ENCODE data around the gene CABP4.

The CABP4 gene

DNA sequence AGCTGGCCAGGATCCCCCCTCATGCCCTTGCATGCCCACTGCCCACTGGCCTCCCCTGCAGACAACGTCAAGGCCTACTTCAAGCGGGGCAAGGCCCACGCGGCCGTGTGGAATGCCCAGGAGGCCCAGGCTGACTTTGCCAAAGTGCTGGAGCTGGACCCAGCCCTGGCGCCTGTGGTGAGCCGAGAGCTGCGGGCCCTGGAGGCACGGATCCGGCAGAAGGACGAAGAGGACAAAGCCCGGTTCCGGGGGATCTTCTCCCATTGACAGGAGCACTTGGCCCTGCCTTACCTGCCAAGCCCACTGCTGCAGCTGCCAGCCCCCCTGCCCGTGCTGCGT is 35.5 kb downstream of the CABP4 start:
- TF ChIP-seq CTCF (IDR thresholded peaks at IDR 0.05; ENCODE audit: low read depth, low read length, missing control alignments): no peak
- in situ Hi-C loops (cut with HindIII; ENCODE audit: low sequenced_read_pairs): no loop called here
- H3K4me3 ChIP-seq (ENCODE audit: low read depth, low read length): no peak overlapping the region
- no peak for DNase-seq (ENCODE audit: low read depth)

DNA sequence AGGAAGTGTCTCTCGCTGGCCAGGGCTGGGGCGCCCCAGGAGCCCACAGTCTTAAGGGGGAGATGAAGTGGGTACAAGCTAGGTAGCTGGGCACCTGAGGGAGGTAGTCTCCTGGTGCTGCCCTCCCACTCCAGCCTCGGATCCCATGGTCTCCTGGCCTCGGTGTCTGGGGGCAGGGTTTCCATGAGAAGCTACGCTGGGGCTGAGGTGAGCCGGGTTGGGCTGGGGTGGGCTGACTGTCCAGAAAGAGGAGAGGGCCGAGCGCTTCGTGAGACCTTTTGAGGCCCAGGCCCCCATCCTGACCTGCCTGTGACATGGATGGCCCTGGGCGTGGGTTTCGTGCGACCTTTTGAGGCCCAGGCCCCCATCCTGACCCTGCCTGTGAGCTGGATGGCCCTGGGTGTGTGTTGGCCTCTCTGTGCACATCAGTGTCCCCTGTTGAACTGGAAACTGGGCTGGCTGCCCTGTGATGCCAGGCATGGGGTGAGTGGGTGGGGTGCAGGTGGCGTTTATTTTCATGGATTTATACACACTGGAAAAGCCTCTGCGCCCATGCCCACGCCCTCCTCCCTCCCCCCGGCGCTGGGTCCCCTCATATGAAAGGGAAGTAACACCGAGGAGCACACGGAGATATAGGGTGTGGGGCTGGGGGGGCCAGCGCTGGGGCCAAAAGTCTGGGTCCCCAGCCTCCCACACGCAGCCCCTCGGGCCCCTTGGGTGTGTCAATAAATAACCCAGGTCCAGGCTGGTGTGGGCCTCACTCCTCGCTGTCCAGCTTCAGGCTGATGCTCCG is 36.3 kb downstream of the CABP4 start:
- in situ Hi-C loops (cut with HindIII; ENCODE audit: low sequenced_read_pairs): no loop called here

DNA sequence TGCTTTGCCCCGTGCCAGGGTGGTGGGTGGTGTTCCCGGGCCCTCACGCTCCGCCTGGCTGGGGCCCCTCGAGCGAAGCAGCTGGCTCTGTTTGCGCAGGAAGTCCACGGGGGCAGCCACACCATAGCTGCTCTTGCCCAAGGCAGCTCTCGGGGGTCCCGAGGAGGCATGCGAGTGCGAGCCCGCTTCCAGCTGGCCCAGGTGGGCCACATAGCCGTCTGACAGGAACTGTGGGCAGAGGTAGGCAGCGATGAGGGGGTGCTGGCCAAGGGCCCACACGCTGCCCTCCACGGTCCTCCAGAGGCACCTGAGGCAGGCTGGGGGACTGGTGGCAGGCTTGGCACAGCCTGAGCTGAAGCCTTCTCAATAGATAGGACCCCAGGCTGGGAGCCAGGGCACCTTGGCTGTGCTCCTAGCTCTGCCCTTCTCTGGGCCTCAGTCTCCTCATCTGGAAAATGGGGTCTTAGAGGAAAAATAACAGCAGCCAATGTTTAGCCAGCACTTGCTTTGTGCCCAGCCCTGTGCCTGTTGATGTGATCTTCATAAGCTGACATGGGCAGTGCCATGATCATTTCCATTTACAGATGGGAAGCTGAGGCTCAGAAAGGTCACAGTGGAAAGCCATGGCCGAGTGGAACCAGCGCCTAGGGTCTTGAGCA is 37.0 kb downstream of the CABP4 start:
- DNase-seq (ENCODE audit: low read depth): no peak
- no peak overlapping the region for H3K4me3 ChIP-seq (ENCODE audit: low read depth, low read length)
- TF ChIP-seq CTCF (IDR thresholded peaks at IDR 0.05; ENCODE audit: low read depth, low read length, missing control alignments): no peak
- in situ Hi-C loops (cut with HindIII; ENCODE audit: low sequenced_read_pairs): no loop called here

More for the DNA sequence above, 36.3 kb downstream of the CABP4 start:
- no peak for DNase-seq (ENCODE audit: low read depth)
- no peak overlapping the region for H3K4me3 ChIP-seq (ENCODE audit: low read depth, low read length)
- TF ChIP-seq CTCF (IDR thresholded peaks at IDR 0.05; ENCODE audit: low read depth, low read length, missing control alignments): no peak

DNA sequence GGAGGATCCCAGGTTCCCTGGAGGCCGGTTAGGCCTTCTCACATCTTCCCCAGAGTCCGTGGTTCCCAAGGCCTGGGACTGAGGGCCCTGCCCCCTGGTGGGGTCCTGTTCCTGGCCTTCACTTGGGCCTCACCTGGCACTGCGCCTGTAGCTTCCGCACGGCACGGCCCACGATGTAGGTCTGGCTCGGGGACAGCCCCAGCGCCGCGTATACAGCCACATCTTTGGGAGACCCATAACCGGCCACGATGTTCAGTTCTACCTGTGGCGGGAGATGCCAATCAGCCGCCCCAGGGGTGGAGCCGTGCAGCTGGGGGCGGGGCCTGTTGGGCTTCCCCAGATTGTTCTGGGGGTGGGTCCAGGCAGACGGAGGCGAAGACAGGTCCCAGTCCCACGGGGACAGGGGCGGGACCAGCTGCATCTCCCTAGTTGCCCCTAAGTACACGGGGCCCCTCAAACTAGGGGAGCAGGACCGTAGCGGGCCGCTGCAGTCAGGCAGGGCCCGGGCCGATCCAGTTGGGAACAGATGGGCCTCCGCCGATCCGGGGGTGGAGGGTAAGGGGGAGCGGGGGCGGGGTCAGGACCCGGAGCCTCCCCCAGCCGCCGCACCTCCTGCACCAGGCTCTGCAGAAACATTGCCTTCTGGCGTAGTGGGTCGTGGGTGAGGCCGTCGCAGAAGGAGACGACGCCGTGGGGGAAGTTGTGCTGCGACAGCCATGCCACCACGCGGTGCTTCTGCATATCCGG is 37.8 kb downstream of the CABP4 start:
- DNase-seq (ENCODE audit: low read depth): no peak
- no peak for TF ChIP-seq CTCF (IDR thresholded peaks at IDR 0.05; ENCODE audit: low read depth, low read length, missing control alignments)
- in situ Hi-C loops (cut with HindIII; ENCODE audit: low sequenced_read_pairs): no loop called here

GRCh38 chr11:67493548-67494370 is 38.6 kb downstream of the CABP4 start:
- TF ChIP-seq CTCF (IDR thresholded peaks at IDR 0.05; ENCODE audit: low read depth, low read length, missing control alignments): no peak
- no peak overlapping the region for H3K4me3 ChIP-seq (ENCODE audit: low read depth, low read length)
- in situ Hi-C loops (cut with HindIII; ENCODE audit: low sequenced_read_pairs): no loop called here
- no peak for DNase-seq (ENCODE audit: low read depth)

More for the DNA sequence above, 37.8 kb downstream of the CABP4 start:
- no peak overlapping the region for H3K4me3 ChIP-seq (ENCODE audit: low read depth, low read length)

All from astrocyte of the cerebellum (primary cell).